OCI-LY7 (cell line): ENCODE measurements around the gene HSFX4.

Source experiments
- EZH2phosphoT487 ChIP-seq: fragments of 200-600 bp; sonication (generic); IDR thresholded peaks from 2 replicates; pipeline ENCODE4 v1.6.1; 2018; ENCODE audit warnings: low read depth, borderline replicate concordance, mild to moderate bottlenecking, mixed run types, antibody characterized with exemption, low read length, moderate library complexity, mixed read lengths
- TF ChIP-seq, protein P1 (sequence below): fragments of 200-600 bp; sonication (generic); conservative IDR thresholded peaks from 2 replicates; pipeline ENCODE4 v1.5.1; 2014; ENCODE audit warnings: mild to moderate bottlenecking, antibody characterized with exemption, low read length, moderate library complexity, mixed read lengths

DNA sequence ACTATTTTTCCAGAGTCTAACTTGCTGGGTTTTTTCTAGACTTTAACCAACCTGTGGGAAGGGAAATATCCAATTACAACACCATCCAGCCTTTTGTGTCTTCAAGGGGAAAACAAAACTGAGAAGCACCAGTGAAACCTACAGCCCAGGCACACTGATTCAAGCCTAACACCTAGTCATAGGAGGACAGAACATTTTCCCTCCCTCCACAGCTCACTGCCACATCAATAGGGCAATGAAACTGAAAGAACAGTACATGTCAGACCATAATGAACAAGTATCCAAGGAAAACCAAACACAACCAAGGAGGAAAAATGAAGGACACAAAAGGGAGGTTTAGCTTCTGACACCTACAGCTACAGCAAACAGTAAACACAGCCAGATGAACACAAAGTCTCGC lies 30.8 kb upstream of the HSFX4 start:
- TF ChIP-seq, protein P1, sequence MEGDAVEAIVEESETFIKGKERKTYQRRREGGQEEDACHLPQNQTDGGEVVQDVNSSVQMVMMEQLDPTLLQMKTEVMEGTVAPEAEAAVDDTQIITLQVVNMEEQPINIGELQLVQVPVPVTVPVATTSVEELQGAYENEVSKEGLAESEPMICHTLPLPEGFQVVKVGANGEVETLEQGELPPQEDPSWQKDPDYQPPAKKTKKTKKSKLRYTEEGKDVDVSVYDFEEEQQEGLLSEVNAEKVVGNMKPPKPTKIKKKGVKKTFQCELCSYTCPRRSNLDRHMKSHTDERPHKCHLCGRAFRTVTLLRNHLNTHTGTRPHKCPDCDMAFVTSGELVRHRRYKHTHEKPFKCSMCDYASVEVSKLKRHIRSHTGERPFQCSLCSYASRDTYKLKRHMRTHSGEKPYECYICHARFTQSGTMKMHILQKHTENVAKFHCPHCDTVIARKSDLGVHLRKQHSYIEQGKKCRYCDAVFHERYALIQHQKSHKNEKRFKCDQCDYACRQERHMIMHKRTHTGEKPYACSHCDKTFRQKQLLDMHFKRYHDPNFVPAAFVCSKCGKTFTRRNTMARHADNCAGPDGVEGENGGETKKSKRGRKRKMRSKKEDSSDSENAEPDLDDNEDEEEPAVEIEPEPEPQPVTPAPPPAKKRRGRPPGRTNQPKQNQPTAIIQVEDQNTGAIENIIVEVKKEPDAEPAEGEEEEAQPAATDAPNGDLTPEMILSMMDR: no peak
- TF ChIP-seq EZH2phosphoT487: no peak
